A549 treated with CORT108297 at 1 μM for 4 hours (cell line): ENCODE data around the gene DMXL1. TPM values are rescaled to one million over a fixed set of nuclear protein-coding genes. Genes with fewer than 3 reads are reported as not detected.

Source experiments
- total RNA-seq: library from RNA; stranded (reverse); fragments of 200-300 nt; extraction: Qiagen RNA extraction; gene quantifications from 5 replicates; pipeline ENCODE4 v1.2.3, GENCODE V29; 2022

Gene DMXL1, protein sequence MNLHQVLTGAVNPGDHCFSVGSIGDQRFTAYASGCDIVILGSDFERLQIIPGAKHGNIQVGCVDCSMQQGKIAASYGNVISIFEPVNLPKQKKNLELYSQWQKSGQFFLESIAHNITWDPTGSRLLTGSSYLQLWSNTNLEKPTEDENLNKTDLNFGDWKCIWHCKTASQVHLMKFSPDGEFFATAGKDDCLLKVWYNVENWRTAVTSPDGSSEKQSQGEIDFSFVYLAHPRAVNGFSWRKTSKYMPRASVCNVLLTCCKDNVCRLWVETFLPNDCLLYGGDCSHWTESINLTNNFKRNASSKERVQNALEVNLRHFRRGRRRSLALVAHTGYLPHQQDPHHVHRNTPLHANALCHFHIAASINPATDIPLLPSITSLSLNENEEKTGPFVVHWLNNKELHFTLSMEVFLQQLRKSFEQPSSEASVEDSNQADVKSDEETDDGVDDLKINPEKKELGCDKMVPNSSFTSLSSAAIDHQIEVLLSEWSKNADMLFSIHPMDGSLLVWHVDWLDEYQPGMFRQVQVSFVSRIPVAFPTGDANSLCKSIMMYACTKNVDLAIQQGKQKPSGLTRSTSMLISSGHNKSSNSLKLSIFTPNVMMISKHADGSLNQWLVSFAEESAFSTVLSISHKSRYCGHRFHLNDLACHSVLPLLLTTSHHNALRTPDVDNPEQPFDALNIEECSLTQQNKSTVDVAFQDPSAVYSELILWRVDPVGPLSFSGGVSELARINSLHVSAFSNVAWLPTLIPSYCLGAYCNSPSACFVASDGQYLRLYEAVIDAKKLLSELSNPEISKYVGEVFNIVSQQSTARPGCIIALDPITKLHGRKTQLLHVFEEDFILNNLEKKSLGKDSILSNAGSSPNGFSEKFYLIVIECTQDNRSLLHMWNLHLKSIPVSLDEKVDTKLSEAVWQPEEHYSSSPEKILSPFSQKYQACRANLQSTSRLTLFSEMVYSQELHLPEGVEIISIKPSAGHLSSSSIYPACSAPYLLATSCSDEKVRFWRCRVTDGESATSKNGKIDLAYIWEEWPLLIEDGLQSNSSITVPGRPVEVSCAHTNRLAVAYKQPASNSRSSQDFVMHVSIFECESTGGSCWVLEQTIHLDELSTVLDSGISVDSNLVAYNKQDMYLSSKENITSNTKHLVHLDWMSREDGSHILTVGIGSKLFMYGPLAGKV (N-terminal part only)
- 8.2 to 10.0 TPM (median 9.0 TPM) in 5 replicates for total RNA-seq

GRCh38 chr5:119070828-119071560 lies at the start of gene DMXL1:
TSS of gene DMXL1 (plus strand) at chr5:119071087. CDS start at chr5:119071570, 483 bp downstream.

Other genes starting within 250 kb of the DMXL1 start
- 1.2 to 1.8 TPM (median 1.7 TPM) in 5 replicates for gene DTWD2, start 82.5 kb upstream of the DMXL1 start, total RNA-seq